ENCODE measurements around the gene NDUFS6.

Gene NDUFS6

DNA sequence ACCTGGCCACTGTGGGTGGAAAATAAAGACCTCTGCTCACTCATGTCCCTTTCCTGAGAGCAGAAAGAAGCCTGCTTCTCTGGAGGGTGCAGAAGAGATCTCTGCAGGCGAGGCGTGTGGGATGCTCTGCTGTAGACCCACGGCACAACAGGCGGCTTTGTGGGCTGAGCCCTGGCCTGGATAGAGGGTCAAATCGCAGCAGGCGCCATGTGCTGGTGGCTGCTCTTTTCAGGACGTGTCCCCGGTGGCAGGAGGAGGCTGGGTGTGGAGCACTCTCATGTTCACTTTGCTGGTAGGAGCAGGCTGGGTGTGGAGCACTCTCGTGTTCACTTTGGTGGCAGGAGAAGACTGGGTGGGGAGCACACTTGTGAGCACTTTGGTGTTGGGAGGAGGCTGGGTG, 46.4 kb downstream of the NDUFS6 start:
- TF ChIP-seq, protein P1, sequence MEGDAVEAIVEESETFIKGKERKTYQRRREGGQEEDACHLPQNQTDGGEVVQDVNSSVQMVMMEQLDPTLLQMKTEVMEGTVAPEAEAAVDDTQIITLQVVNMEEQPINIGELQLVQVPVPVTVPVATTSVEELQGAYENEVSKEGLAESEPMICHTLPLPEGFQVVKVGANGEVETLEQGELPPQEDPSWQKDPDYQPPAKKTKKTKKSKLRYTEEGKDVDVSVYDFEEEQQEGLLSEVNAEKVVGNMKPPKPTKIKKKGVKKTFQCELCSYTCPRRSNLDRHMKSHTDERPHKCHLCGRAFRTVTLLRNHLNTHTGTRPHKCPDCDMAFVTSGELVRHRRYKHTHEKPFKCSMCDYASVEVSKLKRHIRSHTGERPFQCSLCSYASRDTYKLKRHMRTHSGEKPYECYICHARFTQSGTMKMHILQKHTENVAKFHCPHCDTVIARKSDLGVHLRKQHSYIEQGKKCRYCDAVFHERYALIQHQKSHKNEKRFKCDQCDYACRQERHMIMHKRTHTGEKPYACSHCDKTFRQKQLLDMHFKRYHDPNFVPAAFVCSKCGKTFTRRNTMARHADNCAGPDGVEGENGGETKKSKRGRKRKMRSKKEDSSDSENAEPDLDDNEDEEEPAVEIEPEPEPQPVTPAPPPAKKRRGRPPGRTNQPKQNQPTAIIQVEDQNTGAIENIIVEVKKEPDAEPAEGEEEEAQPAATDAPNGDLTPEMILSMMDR (conservative IDR thresholded peaks at IDR 0.05): no peak
- no peak overlapping the region for H3K27ac ChIP-seq

DNA sequence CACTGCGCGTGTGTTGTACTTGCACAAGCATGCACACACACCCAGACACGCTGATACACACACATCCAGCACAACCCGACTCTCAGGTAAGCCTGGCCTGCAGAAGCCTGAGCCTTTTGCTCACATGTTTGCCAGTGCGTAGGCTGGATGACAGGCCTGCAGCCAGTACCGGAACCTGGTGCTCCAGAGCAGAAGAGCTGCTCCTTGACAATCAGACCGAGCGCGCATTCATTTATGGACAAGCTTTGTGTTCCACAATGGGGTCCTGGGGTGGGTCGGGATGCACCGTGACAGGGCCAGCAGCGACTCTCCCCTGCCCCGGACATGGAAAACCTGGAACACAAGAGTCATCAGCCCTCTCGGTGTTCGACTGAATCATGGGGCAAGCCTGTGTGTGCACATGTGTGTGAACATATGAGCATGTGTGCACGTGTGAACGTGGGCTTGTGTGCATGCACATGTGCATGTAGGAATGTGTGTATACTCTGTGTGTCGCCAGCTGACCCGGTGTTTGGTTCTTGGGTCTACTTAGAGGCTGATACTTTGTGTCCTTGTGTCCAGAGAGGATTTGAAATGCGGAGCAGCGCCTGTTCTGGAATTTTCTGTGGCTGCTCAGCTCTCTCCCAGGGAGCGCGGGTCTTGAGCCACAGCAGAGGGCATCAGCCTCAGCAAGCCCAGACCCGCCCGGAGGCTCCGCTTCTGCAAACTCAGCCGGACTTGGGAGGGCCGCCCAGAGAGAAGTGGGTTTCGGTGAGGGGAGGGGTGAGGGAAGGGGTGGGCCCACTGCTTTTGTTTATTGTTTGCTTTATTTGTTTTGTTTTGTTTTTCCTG, 49.3 kb downstream of the NDUFS6 start:
- TF ChIP-seq, protein P1 (conservative IDR thresholded peaks at IDR 0.05): no peak
- no peak overlapping the region for H3K27ac ChIP-seq

DNA sequence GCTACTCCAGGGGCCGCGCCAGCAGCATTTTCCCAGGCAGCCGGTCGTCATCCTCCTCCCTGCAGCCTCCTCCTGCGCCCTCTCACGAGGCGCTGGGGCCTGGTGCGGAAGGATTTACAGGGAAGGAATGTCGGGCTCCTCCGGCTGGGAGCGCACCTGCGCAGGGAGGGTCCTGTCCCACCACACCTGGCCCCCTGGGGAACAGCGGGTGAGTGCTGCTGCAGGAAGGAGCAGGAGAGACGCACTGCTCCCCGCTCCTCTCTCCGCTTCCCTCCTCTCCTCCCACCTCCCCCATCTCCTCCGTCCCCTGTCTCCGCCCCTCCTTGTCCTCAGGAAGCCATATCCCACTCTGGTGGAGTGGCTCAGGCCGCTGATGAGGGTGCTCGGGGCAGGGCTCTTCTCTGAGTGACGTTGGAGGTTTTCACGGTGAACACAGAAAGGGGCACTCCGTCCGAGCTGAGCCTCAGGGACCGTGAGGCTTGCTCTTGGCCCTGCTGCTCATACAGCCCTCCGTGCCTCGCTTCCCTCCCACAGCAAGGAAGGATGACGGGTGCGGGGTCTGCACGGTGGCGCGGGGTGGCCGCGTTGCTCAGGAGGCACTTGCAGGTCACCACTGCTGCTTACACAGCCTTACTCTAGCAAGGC, 50.2 kb downstream of the NDUFS6 start:
- TF ChIP-seq, protein P1 (conservative IDR thresholded peaks at IDR 0.05): no peak

DNA sequence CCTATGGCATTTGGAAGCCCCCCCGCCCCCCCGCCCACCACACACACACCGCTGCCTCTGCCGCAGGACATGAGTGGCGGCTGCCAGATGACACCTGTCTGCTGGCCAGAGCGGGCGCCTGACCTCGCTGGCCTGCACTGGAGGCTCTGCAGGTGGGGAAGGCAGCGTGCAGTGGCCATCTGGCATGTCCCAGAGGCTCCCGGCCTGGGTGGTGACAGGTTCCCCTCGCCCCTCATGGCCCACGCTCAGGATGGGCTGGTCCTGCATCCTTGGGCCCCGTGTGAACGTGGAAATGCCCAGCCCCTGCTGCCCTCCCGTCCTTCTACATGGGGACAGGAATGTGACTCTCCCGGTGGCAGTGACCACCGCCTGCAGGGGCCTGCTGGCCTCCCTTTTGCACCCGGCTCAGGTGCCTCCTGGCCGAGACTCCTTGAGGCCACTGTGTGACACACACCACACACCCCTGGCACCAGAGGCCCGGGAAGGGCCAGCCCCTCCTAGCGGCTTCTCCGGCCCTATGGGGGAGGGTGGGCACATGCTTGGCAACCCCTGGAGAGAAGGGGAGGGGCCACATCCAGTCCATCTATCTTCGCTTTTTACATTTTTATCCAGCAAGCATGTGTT, 51.2 kb downstream of the NDUFS6 start:
- no peak overlapping the region for H3K27ac ChIP-seq

More for the DNA sequence above, 50.2 kb downstream of the NDUFS6 start:
- no peak overlapping the region for H3K27ac ChIP-seq

DNA sequence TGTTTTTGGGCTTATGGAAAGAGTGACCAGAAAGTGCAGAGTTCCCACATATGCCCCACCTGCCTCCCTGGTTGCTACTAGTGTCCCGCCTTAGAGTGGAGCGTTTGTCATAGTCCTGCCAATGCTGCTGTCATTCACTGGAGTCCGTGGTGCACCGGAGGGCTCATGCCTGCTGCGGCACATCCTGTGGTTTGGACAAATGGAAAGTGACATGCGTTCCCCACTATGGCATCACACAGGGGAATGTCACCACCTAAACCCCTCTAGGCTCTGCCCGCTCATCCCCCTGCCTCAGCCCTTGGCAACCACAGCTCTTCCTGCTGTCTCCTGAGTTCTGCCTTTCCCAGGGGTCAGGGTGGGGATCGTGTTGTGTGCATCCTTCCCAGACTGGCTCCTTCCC, 52.3 kb downstream of the NDUFS6 start:
- no peak overlapping the region for H3K27ac ChIP-seq
- TF ChIP-seq, protein P1 (conservative IDR thresholded peaks at IDR 0.05): no peak

More for the DNA sequence above, 51.2 kb downstream of the NDUFS6 start:
- TF ChIP-seq, protein P1 (conservative IDR thresholded peaks at IDR 0.05): no peak

DNA sequence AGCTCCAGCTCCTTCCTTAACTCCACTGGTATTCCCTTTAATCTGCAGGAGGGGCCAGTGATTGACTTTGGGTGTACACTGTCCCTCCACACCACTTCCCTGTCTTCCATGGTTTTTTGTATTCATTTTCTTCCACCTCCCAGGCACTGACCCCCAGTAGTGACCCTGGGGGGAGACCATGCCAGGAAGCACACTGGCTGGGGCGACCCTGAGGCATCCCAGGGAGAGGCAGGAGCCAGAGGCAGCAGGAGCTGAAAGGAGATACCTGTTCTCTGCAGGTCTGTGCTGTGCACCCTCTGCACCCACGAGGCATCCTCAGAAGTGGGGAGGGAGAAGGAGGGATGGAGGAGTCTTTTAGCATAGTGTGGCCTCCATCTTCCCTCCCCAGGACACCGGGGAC, 53.9 kb downstream of the NDUFS6 start:
- TF ChIP-seq, protein P1 (conservative IDR thresholded peaks at IDR 0.05): no peak

DNA sequence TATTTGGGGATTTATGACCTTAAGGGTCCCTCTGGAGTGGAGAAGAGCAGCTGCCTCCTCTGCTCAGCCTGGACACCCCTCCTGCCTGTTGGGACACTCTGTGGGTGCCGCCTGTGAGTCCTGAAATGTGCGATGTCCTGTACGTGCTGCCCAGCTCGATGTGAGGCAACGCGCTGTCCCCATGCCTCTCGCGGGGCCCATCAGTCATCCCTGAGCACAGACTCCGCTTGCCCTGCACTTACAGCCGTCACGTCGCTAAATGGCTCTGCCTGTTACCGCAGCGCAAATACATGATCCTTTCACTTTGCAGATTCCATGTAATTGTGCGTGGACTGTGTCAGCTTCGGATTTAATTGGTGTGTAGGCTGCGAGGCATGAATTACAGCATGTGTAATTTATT, 54.4 kb downstream of the NDUFS6 start:
- no peak overlapping the region for H3K27ac ChIP-seq
- TF ChIP-seq, protein P1 (conservative IDR thresholded peaks at IDR 0.05): no peak

More for the DNA sequence above, 53.9 kb downstream of the NDUFS6 start:
- no peak overlapping the region for H3K27ac ChIP-seq

All from VCaP (cell line).